Measurements from ENCODE around the gene DAGLB.
"Not testable (repeated sequence)": the region's sequence is repeated elsewhere in the genome, so short reads cannot be mapped to it uniquely, and the experiment has no call there.

The DAGLB gene

GRCh38 chr7:6430271-6430940 lies 17.3 kb downstream of the DAGLB start:
- no peak for DNase-seq (ENCODE audit: low read depth)

GRCh38 chr7:6425948-6426347 lies 21.8 kb downstream of the DAGLB start:
- DNase-seq (ENCODE audit: low read depth), result no peak

GRCh38 chr7:6423942-6424701 lies 23.6 kb downstream of the DAGLB start:
- no peak for DNase-seq (ENCODE audit: low read depth)

- DNase-seq (ENCODE audit: low read depth), result no peak
Observed at GRCh38 chr7:6422926-6423632, 24.7 kb downstream of the DAGLB start.

GRCh38 chr7:6422095-6422494 lies 25.7 kb downstream of the DAGLB start:
- no peak for DNase-seq (ENCODE audit: low read depth)

- DNase-seq (ENCODE audit: low read depth), result no peak
Observed at GRCh38 chr7:6420680-6421079, 27.1 kb downstream of the DAGLB start.

GRCh38 chr7:6419310-6419773 lies 28.4 kb downstream of the DAGLB start:
- DNase-seq (ENCODE audit: low read depth), result no peak

- DNase-seq (ENCODE audit: low read depth), result no peak
Observed at GRCh38 chr7:6417408-6417807, 30.3 kb downstream of the DAGLB start.

GRCh38 chr7:6416516-6417145 lies 31.1 kb downstream of the DAGLB start:
- DNase-seq (ENCODE audit: low read depth), result no peak

GRCh38 chr7:6413637-6414036 lies 34.1 kb downstream of the DAGLB start:
- DNase-seq (ENCODE audit: low read depth), result no peak

GRCh38 chr7:6409944-6410693 lies 37.6 kb downstream of the DAGLB start:
- DNase-seq (ENCODE audit: low read depth), result no peak

- no peak for DNase-seq (ENCODE audit: low read depth)
Observed at GRCh38 chr7:6409091-6409490, 38.7 kb downstream of the DAGLB start.

- DNase-seq (ENCODE audit: low read depth), result no peak
Observed at GRCh38 chr7:6407434-6407833, 40.3 kb downstream of the DAGLB start.

GRCh38 chr7:6406121-6406520 lies 41.6 kb downstream of the DAGLB start:
- no peak for DNase-seq (ENCODE audit: low read depth)

GRCh38 chr7:6403907-6404306 lies 43.8 kb downstream of the DAGLB start:
- no peak for DNase-seq (ENCODE audit: low read depth)

GRCh38 chr7:6402741-6403140 lies 45.0 kb downstream of the DAGLB start:
- no peak for DNase-seq (ENCODE audit: low read depth)

- no peak for DNase-seq (ENCODE audit: low read depth)
Observed at GRCh38 chr7:6402041-6402440, 45.7 kb downstream of the DAGLB start.

- DNase-seq (ENCODE audit: low read depth), result no peak
Observed at GRCh38 chr7:6401536-6401935, 46.2 kb downstream of the DAGLB start.

- DNase-seq (ENCODE audit: low read depth), result not testable (repeated sequence)
Observed at GRCh38 chr7:6400243-6401105, 47.3 kb downstream of the DAGLB start.

GRCh38 chr7:6399351-6399750 lies 48.4 kb downstream of the DAGLB start:
- DNase-seq (ENCODE audit: low read depth), result no peak

- no peak for DNase-seq (ENCODE audit: low read depth)
Observed at GRCh38 chr7:6398943-6399342, 48.8 kb downstream of the DAGLB start.
